Breast epithelium (tissue), 4 donors: Measurements from ENCODE around the gene KCNN3. TPM values are rescaled to one million over a fixed set of nuclear protein-coding genes. Genes with fewer than 3 reads are reported as not detected.

Experiments used
- DNase-seq, 2 donors: peaks; one replicate each; pipeline ENCODE4 v3.0.0-alpha.2; 2019; ENCODE audit warnings: low spot score in 2 of 2
- H3K27ac ChIP-seq, 2 donors: fragments of 200-600 bp; sonication (generic) in 1 of 2; one replicate each; pipeline ENCODE4 v1.5.1; 2016 to 2019; ENCODE audit warnings: mild to moderate bottlenecking in 1 of 2
- H3K27me3 ChIP-seq, 2 donors: fragments of 200-600 bp; sonication (generic) in 1 of 2; one replicate each; pipeline versions ENCODE4 v1.5.1 to v1.6.0; 2017 to 2019; ENCODE audit warnings: control low read depth in 1 of 2, mild to moderate bottlenecking in 1 of 2
- H3K36me3 ChIP-seq: fragments of 200-600 bp; one replicate; pipeline ENCODE4 v1.5.1; 2019
- H3K4me1 ChIP-seq, 2 donors: fragments of 200-600 bp; sonication (generic); one replicate each; pipeline ENCODE4 v1.5.1; 2016 to 2019; ENCODE audit warnings: control low read depth in 1 of 2
- H3K4me3 ChIP-seq, 3 donors: fragments of 200-600 bp; sonication (generic); 1 replicate in 2 of 3; 2 replicates in 1 of 3; pipeline ENCODE4 v1.5.1; 2016 to 2019; ENCODE audit warnings: mild to moderate bottlenecking in 3 of 3, moderate library complexity in 2 of 3
- H3K9me3 ChIP-seq, 2 donors: fragments of 200-600 bp; sonication (generic) in 1 of 2; one replicate each; pipeline ENCODE4 v1.5.1; 2016 to 2019; ENCODE audit warnings: control low read depth in 1 of 2
- CTCF ChIP-seq, 3 donors: fragments of 450-650 bp; IDR thresholded peaks; one replicate each; pipeline ENCODE4 v1.5.1; 2016 to 2017; ENCODE audit warnings: antibody characterized with exemption in 3 of 3, mild to moderate bottlenecking in 3 of 3, moderate library complexity in 3 of 3
- POLR2A ChIP-seq: fragments of 450-650 bp; IDR thresholded peaks from one replicate; pipeline ENCODE4 v1.6.1; 2016; ENCODE audit warnings: antibody characterized with exemption, mild to moderate bottlenecking, moderate library complexity
- POLR2AphosphoS5 ChIP-seq, 3 donors: sonication (generic); formaldehyde crosslinking; IDR thresholded peaks; one replicate each; pipeline ENCODE4 v1.6.1; 2017; ENCODE audit warnings: antibody characterized with exemption in 3 of 3
- intact Hi-C: fragments of 100-400 bp; cut with DNase I; formaldehyde crosslinking; loops from one replicate; pipeline ENCODE4 v1.15.1; 2023; ENCODE audit warnings: low total_unique reads
- total RNA-seq, 3 donors: library from RNA; depleted of rRNA; stranded (reverse); fragments of >200 nt; gene quantifications; one replicate each; pipeline ENCODE4 v1.1.0, GENCODE V29; 2016

Gene KCNN3
- total RNA-seq, 3 donors from 2014 or later: 0.96 to 1.6 (median 1.0) TPM

DNA sequence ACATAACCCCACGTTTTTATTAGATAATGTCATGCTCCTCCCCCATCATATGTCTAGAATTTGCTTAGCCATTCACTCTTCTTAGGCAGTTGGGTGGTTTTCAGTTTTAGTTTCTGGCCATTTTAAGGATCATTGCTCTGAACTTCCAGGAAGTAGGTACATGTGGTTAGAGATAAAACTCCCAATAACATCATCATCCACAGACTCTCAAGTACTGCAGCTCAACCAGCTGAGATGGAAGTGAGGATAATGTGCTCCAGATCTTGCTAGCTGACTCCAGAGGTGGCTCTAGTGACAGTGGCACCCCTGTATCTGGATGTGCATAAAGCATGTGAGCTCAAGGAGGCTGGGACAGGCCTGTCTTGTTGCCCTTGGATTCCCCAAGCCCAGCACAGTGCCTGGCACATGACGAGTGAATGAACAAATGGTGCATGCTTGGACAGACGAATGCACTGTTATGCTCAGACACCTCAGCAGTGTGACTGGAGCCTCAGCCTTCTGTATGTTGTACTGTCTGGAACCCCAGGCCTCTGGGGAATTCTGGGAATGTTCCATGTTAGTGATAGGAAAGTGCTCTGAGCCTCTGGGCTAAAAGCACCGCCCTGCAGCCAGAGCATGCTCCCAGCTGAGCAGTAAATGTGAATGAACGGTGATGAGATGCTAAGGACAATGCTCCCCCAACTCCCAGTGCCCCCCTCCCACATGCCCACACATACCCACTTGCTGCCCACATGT is 16.4 kb upstream of the KCNN3 start:
- no peak for DNase-seq
- TF ChIP-seq POLR2AphosphoS5 (IDR thresholded peaks at IDR 0.05) (no peak), POLR2A (no peak), CTCF (IDR thresholded peaks at IDR 0.05) (no peak)

DNA sequence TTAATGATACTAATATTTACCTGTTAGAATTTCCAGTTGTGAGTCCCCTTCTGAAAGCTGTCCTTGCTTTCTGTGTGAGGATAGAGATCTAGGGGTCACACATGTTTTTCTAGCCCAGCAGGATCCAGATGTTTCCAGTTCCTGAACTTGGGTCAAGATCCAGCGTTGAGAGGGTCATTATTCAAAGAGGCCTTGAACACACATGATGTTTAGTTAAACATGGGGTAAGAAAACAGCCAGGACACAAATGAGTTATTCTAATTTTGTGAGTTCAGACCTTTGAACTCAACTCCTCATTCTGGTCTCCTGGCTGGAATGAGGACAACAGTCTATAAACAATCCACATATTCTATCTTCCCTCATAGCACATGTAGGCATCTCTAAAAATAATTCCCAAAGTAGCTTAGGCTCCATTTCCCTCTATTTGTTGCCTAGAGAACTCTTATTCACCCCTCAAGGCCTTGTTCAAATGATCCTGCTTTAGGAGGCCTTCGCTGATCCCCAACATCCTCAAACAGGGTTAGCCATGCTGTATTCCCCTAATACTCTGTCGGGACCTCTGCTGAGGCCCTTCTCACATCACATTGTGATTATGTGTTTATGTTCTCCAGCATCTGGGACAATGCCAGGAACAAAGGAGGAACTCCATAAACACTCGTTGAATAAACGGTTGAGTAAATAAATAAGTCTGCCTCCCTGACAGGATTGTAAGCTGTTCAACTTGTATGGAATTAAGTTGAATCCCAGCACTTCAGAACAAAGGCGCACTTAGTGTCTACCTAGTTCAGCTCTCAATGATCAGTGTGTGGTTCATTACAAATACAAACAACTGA is 15.0 kb upstream of the KCNN3 start:
- intact Hi-C loops: loop anchor here (1.0 kb wide), 1 partner anchor 44 kb away; no protein-coding TSS in a partner anchor
- TF ChIP-seq CTCF (IDR thresholded peaks at IDR 0.05) (no peak), POLR2AphosphoS5 (IDR thresholded peaks at IDR 0.05) (no peak), POLR2A (no peak)
- H3K4me3 ChIP-seq: no peak overlapping the region

More for the DNA sequence above, 16.4 kb upstream of the KCNN3 start:
- Histone ChIP-seq H3K9me3 (no peaks in the 10 kb centered on the region), H3K4me1 (no peaks in the 10 kb centered on the region), H3K27ac (no peak overlapping the region), H3K27me3 (no peaks in the 10 kb centered on the region), H3K36me3 (no peaks in the 10 kb centered on the region), H3K4me3 (no peak overlapping the region)
- intact Hi-C loops: no loop called here

GRCh38 chr1:154883919-154884868 is 14.1 kb upstream of the KCNN3 start:
- H3K36me3 ChIP-seq: no peaks in the 10 kb centered on the region
- intact Hi-C loops: loop anchor here (1.0 kb wide), 1 partner anchor 45 kb away; no protein-coding TSS in a partner anchor
- TF ChIP-seq CTCF (IDR thresholded peaks at IDR 0.05) (no peak), POLR2A (no peak), POLR2AphosphoS5 (IDR thresholded peaks at IDR 0.05) (no peak)
- H3K27me3 ChIP-seq: no peaks in the 10 kb centered on the region
- H3K27ac ChIP-seq: no peak overlapping the region
- DNase-seq: no peak
- H3K9me3 ChIP-seq: no peaks in the 10 kb centered on the region
- H3K4me3 ChIP-seq: no peak overlapping the region
- H3K4me1 ChIP-seq: no peaks in the 10 kb centered on the region

More for the DNA sequence above, 15.0 kb upstream of the KCNN3 start:
- no peaks in the 10 kb centered on the region for H3K27me3 ChIP-seq
- H3K4me1 ChIP-seq: no peaks in the 10 kb centered on the region
- no peaks in the 10 kb centered on the region for H3K36me3 ChIP-seq
- H3K27ac ChIP-seq: no peak overlapping the region
- no peaks in the 10 kb centered on the region for H3K9me3 ChIP-seq
- DNase-seq: no peak

- Histone ChIP-seq H3K4me1 (no peaks in the 10 kb centered on the region), H3K27ac (no peak overlapping the region), H3K36me3 (no peaks in the 10 kb centered on the region), H3K27me3 (no peaks in the 10 kb centered on the region), H3K9me3 (no peaks in the 10 kb centered on the region), H3K4me3 (no peak overlapping the region)
- intact Hi-C loops: no loop called here
- DNase-seq: no peak
- TF ChIP-seq POLR2AphosphoS5 (IDR thresholded peaks at IDR 0.05) (no peak), CTCF (IDR thresholded peaks at IDR 0.05) (no peak), POLR2A (no peak)
Measured at GRCh38 chr1:154881820-154882535, 11.9 kb upstream of the KCNN3 start.
